Stomach (tissue), 9 donors: Measurements from ENCODE around the gene SLC35G1. TPM values are rescaled to one million over a fixed set of nuclear protein-coding genes. Genes with fewer than 3 reads are reported as not detected.

Experiments
- DNase-seq, 2 donors: peaks; one replicate each; pipeline versions ENCODE4 v3.0.0 to v3.0.0-alpha.2; 2013 to 2019
- H3K27ac ChIP-seq, 5 donors: fragments of 200-600 bp in 4 of 5; sonication (generic) in 4 of 5; one replicate each; pipeline ENCODE4 v1.5.1; 2013 to 2019; ENCODE audit warnings: mild to moderate bottlenecking in 1 of 5, moderate library complexity in 1 of 5
- H3K27me3 ChIP-seq, 3 donors: fragments of 200-600 bp; sonication (generic); one replicate each; pipeline ENCODE4 v1.5.1; 2017 to 2019; ENCODE audit warnings: mixed run types in 1 of 3
- H3K36me3 ChIP-seq, 4 donors: fragments of 200-600 bp; sonication (generic); 1 replicate in 3 of 4; 2 replicates in 1 of 4; pipeline ENCODE4 v1.5.1; 2016 to 2019
- H3K4me1 ChIP-seq, 4 donors: fragments of 200-600 bp; sonication (generic); one replicate each; pipeline ENCODE4 v1.5.1; 2016 to 2019
- H3K4me3 ChIP-seq, 4 donors: fragments of 200-600 bp; sonication (generic) in 3 of 4; one replicate each; pipeline ENCODE4 v1.5.1; 2016 to 2019; ENCODE audit warnings: mild to moderate bottlenecking in 1 of 4
- H3K9me3 ChIP-seq, 4 donors: fragments of 200-600 bp; sonication (generic); one replicate each; pipeline ENCODE4 v1.5.1; 2016 to 2019
- EP300 ChIP-seq: sonication (generic); formaldehyde crosslinking; IDR thresholded peaks from one replicate; pipeline ENCODE4 v1.6.1; 2017; ENCODE audit warnings: antibody characterized with exemption
- POLR2A ChIP-seq, 4 donors: fragments of 450-650 bp; IDR thresholded peaks; one replicate each; pipeline ENCODE4 v1.6.1; 2016; ENCODE audit warnings: antibody characterized with exemption in 4 of 4, control low read depth in 2 of 4, mild to moderate bottlenecking in 1 of 4, moderate library complexity in 1 of 4
- POLR2AphosphoS5 ChIP-seq, 3 donors: sonication (generic); formaldehyde crosslinking; IDR thresholded peaks; one replicate each; pipeline ENCODE4 v1.6.1; 2016; ENCODE audit warnings: antibody characterized with exemption in 3 of 3
- WGBS, 5 donors: extraction: QIAGEN DNeasy Blood & Tissue Kit in 3 of 5; methylation state at CpG; one replicate each; pipeline versions ENCODE4 v1.1.5 to v1.1.7; 2013 to 2018; 5-methylcytosine and 5-hydroxymethylcytosine counted together
- intact Hi-C: fragments of 100-400 bp; cut with DNase I; formaldehyde crosslinking; loops from one replicate; pipeline ENCODE4 v1.15.1; 2023; ENCODE audit warnings: low total_unique reads
- polyA plus RNA-seq, 3 donors: library from polyadenylated mRNA; stranded (reverse); fragments of 200-250 nt; gene quantifications; one replicate each; pipeline ENCODE4 v1.2.3, GENCODE V29; 2013
- total RNA-seq, 5 donors: library from RNA; depleted of rRNA; stranded (reverse); fragments of >200 nt; gene quantifications; one replicate each; pipeline versions ENCODE4 v1.1.0 to v1.2.3, GENCODE V29; 2014 to 2016
- TF ChIP-seq, protein P1 (sequence below), 7 experiments: fragments of 450-650 bp in 4 of 7; fragments of 200-600 bp in 3 of 7; sonication (generic) in 3 of 7; IDR thresholded peaks; one replicate each; pipeline ENCODE4 v1.5.1; 2016 to 2019; ENCODE audit warnings: antibody characterized with exemption in 7 of 7, control low read depth in 2 of 7, mild to moderate bottlenecking in 1 of 7
- donor health status: healthy with polysubstance abuse.
- donor health status: Bipolar disorder and iron deficiency.
- donor health status: healthy.

The SLC35G1 gene
- total and polyA plus RNA-seq, 8 donors: 1.8 to 13.8 (median 4.5) TPM

- Histone ChIP-seq H3K27ac (no peak overlapping the region), H3K36me3 (peaks cover 0 to 18% (median 5%) of the 10 kb centered on the region in 4 donors), H3K9me3 (no peaks in the 10 kb centered on the region), H3K4me3 (no peak overlapping the region), H3K4me1 (peaks cover 0 to 8% (median 3%) of the 10 kb centered on the region in 4 donors), H3K27me3 (no peaks in the 10 kb centered on the region)
- no peak for DNase-seq
- intact Hi-C loops: no loop called here
- TF ChIP-seq, protein P1, sequence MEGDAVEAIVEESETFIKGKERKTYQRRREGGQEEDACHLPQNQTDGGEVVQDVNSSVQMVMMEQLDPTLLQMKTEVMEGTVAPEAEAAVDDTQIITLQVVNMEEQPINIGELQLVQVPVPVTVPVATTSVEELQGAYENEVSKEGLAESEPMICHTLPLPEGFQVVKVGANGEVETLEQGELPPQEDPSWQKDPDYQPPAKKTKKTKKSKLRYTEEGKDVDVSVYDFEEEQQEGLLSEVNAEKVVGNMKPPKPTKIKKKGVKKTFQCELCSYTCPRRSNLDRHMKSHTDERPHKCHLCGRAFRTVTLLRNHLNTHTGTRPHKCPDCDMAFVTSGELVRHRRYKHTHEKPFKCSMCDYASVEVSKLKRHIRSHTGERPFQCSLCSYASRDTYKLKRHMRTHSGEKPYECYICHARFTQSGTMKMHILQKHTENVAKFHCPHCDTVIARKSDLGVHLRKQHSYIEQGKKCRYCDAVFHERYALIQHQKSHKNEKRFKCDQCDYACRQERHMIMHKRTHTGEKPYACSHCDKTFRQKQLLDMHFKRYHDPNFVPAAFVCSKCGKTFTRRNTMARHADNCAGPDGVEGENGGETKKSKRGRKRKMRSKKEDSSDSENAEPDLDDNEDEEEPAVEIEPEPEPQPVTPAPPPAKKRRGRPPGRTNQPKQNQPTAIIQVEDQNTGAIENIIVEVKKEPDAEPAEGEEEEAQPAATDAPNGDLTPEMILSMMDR (IDR thresholded peaks at IDR 0.05): no peak
- TF ChIP-seq EP300: no peak
- no peak for TF ChIP-seq POLR2A (IDR thresholded peaks at IDR 0.05)
- no peak for TF ChIP-seq POLR2AphosphoS5 (IDR thresholded peaks at IDR 0.05)
- 82 to 92% (median 84%) methylated on average over 2 of the region's 2 CpGs for WGBS, 5 donors
Measured at GRCh38 chr10:93912444-93912843, 18.7 kb downstream of the SLC35G1 start.

GRCh38 chr10:93913706-93914105, 19.9 kb downstream of the SLC35G1 start:
- Histone ChIP-seq H3K27me3 (no peaks in the 10 kb centered on the region), H3K4me1 (peaks cover 0 to 11% (median 3%) of the 10 kb centered on the region in 4 donors), H3K9me3 (no peaks in the 10 kb centered on the region), H3K4me3 (no peak overlapping the region), H3K36me3 (peaks cover 0 to 5% (median 1%) of the 10 kb centered on the region in 4 donors), H3K27ac (no peak overlapping the region)
- no peak for DNase-seq
- intact Hi-C loops: no loop called here
- TF ChIP-seq EP300 (no peak), POLR2AphosphoS5 (IDR thresholded peaks at IDR 0.05) (no peak), POLR2A (IDR thresholded peaks at IDR 0.05) (no peak)
- TF ChIP-seq, protein P1 (IDR thresholded peaks at IDR 0.05): no peak
- 66 to 75% (median 71%) methylated on average over 3 of the region's 3 CpGs for WGBS, 5 donors

- H3K4me1 ChIP-seq: peaks cover 0 to 11% (median 3%) of the 10 kb centered on the region in 4 donors
- 78 to 82% (median 81%) methylated on average over 6 of the region's 6 CpGs for WGBS, 5 donors
- no peak for DNase-seq
- no peak overlapping the region for H3K27ac ChIP-seq
- no peaks in the 10 kb centered on the region for H3K9me3 ChIP-seq
- no peaks in the 10 kb centered on the region for H3K36me3 ChIP-seq
- intact Hi-C loops: no loop called here
- TF ChIP-seq POLR2A (IDR thresholded peaks at IDR 0.05) (no peak), EP300 (no peak), POLR2AphosphoS5 (IDR thresholded peaks at IDR 0.05) (no peak)
- TF ChIP-seq, protein P1 (IDR thresholded peaks at IDR 0.05): no peak
- no peaks in the 10 kb centered on the region for H3K27me3 ChIP-seq
- no peak overlapping the region for H3K4me3 ChIP-seq
Measured at GRCh38 chr10:93915598-93915997, 21.8 kb downstream of the SLC35G1 start.

DNA sequence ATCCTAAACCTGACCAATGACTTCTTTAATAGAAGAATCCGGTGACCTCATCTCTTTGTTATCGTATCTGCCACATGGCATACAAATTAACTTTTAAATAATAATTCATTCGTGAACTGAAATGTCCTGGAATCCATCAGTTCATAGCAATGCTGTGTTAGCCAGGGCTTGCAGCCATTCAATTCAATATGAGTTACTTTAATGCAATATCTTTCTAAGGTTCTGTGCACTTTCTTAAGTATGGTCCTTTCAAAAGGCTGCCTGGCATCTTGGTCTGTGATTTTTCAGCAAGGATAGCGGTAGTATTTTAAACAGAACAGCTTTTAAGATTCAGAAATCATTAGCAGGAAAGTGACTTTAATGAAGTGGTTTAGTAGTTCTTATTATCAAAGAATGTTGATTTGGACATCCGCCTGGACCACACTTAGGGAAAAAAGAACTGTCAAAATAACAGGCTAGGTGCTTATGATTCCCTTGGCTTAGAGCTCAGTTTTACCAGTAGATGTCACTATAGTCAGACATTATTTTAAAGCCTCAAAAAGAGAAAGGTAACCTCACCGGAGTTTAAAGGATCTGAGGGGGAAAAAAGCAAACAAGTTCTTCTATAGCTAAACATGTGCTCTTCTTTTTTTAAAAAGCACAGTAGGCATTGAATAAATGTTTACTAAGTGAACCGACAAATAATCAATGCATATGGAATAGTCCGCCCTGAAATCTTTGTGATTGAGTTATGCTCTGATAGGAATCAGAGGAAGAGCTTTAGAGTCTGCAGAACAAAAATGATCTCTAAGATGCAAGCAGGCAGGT, 22.7 kb downstream of the SLC35G1 start:
- H3K4me1 ChIP-seq: peaks cover 0 to 11% (median 3%) of the 10 kb centered on the region in 4 donors
- intact Hi-C loops: no loop called here
- H3K27me3 ChIP-seq: no peaks in the 10 kb centered on the region
- H3K4me3 ChIP-seq: peak overlapping the region; percentile 9 to 33 (median 24)
- no peaks in the 10 kb centered on the region for H3K9me3 ChIP-seq
- 51 to 58% (median 54%) methylated on average over 8 of the region's 8 CpGs for WGBS, 5 donors
- TF ChIP-seq, protein P1 (IDR thresholded peaks at IDR 0.05): peak in 5 of 7 experiments; percentile 26 to 64 (median 45)
- TF ChIP-seq EP300 (no peak), POLR2AphosphoS5 (IDR thresholded peaks at IDR 0.05) (no peak), POLR2A (IDR thresholded peaks at IDR 0.05) (no peak)
- peak in 1 of 2 donors; percentile 74 for DNase-seq
- no peak overlapping the region for H3K27ac ChIP-seq
- no peaks in the 10 kb centered on the region for H3K36me3 ChIP-seq
